HG02973 (cell line): ENCODE data around the gene SNORC.

Experiments
- ATAC-seq: cut with Tn5 transposase; IDR thresholded peaks from one replicate; pipeline ENCODE4 v1.9.1; 2021; ENCODE audit warnings: moderate library complexity; ENCODE audit not compliant: unreplicated experiment

Gene SNORC

DNA sequence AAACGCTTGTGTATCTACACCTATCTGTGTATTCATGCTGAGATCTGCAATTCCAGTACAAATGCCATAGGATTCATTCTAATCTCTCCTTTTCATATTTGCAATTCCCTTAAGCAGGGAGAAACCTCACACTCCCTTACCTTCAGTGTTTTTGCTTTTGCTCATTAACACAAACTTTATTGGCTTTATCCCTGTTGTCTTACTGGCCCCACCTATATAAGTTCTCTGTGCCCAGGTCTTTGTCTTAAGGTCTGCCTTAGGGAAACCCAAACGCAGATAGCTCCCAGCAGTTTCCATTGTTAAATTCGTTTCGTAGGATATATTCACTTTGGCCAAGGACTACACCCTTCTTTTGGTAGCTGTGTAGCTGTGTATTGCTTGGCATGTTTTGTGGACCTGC is 4.0 kb upstream of the SNORC start:
- ATAC-seq, result no peak

GRCh38 chr2:232869138-232870017 is 686 bp upstream of the SNORC start:
- ATAC-seq, result no peak

GRCh38 chr2:232870766-232871371 is 805 bp downstream of the SNORC start:
- no peak for ATAC-seq

DNA sequence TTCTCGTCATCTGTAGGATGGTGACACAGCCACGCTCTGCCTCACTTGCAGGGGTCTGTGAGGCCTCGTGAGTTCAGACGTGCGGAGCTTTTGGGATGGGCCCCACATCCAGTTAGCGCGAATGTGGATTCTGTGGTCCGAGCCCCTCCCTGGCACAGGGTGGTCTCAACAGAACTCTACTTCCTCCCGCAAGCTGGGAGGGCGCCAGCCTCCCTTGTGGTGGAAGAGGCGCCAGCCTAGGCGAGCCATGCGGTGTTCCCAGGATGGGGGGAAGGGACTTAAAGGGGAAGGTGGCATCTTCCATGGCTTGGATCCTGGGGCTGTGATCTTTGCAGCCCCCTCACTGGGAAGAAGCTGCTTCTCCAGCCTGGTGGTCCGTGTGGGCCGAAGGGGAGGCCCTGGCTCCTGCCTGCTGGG is 1.4 kb downstream of the SNORC start:
- no peak for ATAC-seq

GRCh38 chr2:232871835-232872736 is 2.0 kb downstream of the SNORC start:
- no peak for ATAC-seq

GRCh38 chr2:232872826-232873225 is 2.8 kb downstream of the SNORC start:
- no peak for ATAC-seq

DNA sequence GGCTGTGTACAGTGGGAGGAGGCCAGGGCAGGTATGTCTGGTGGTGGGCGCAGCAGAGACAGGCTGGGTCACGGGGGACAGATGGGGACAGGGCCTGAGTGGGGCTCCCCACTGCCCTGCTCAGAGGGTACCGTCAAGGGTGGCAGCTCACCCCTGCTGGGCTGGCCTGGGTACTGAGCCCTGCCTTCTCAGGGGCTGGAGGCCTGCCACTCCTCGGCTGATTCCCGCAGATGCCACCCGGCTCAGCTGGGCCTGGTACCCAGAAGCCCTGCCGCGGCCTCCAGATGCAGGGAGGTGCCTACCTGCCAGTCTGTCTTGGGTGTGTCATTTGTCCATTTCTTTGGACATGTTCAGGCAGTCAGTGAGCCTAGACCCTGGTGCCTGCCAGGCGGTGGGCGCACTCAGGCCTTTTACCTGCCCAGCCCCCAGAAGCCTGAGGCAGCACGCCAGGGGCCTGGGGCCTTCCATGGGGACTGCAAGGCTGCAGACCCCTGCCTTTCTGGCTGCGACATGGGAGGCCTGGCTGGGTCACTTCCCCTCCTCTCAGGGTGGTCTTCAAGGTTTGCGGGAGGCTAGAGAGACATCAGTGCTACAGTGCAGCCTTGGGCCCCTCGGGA is 3.3 kb downstream of the SNORC start:
- ATAC-seq, result no peak

DNA sequence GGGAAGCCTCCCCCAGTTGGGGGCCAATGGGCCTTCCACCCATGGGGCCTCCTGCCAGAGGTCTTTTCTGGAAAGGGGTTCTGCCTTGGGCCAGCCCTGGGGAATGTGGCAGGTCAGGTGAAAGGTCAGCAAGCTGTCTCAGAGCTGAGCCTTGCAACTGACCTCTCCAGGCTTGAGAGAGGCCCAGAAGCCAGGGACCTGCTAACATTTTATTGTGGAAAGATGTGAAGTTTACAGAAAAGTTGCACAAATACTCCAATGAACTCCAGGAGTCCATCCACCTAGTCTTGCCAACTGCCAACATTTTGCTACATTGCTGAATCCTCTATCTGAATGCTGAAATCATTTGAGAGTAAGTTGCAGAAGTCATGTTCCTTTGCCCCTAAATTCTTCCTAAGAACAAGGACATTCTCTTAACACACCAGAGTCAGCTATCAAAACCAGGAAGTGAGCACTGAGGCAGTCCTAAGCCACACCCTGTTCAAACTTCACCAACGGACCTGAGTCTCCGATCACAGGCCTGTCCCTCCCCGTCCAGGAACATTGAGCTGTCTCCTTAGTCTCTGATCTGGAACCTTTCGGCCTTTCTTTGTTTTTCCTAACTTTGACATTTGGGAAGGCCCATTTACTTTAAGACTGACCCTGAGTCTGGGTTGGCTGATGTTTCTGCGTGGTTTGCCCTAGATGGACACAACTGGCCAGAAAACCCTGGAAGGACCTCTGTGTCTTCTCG is 4.0 kb downstream of the SNORC start:
- no peak for ATAC-seq

DNA sequence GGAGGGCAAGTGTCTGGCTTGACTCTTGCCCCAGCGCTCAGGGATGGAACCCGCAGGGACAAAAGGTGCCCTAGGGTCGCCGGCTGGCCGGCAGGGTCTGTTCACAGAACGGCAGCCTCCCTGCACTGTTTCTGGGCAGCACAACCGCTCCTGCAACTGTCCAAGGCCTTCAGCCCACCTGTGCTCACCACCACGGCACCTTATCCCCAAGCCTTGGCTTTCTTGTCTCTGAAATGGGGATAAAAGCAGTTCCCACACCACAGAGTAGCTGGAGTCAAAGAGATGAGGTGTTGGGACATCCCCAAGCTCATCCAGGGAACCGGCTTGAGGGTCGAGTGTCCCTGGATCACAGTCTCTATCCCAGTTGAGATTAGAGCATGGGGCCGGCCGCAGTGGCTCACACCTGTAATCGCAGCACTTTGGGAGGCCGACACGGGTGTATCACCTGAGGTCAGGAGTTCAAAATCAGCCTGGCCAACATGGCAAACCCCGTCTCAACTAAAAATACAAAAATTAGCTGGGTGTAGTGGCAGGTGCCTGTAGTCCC is 4.7 kb downstream of the SNORC start:
- ATAC-seq, result no peak

- no peak for ATAC-seq
These were observed 5.4 kb downstream of the SNORC start for GRCh38 chr2:232875256-232876121.

- ATAC-seq, result no peak
These were observed 6.3 kb downstream of the SNORC start for GRCh38 chr2:232876161-232876977.

DNA sequence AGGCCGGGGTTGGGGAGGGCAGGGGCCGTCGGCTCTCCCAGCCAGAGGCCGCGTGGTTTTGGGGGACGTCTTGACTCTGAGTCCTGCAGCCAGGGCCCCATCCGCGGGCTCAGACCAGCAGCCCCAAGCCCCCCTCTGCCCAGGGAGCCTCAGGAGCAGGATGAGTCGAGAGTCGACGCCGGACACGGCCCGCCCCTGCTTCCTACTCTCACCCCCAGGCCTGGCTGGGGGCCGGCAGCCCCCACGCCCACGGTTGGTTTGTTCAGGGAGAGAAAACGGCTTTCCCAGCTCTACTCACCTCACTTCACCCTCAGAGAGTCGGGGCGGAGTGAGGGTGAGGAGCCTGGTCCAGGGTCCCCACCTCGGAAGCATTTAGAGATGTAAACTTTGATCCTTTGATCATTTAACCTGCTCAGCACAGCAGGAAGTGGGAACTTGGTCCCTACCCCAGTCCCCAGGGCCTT is 6.9 kb downstream of the SNORC start:
- no peak for ATAC-seq

DNA sequence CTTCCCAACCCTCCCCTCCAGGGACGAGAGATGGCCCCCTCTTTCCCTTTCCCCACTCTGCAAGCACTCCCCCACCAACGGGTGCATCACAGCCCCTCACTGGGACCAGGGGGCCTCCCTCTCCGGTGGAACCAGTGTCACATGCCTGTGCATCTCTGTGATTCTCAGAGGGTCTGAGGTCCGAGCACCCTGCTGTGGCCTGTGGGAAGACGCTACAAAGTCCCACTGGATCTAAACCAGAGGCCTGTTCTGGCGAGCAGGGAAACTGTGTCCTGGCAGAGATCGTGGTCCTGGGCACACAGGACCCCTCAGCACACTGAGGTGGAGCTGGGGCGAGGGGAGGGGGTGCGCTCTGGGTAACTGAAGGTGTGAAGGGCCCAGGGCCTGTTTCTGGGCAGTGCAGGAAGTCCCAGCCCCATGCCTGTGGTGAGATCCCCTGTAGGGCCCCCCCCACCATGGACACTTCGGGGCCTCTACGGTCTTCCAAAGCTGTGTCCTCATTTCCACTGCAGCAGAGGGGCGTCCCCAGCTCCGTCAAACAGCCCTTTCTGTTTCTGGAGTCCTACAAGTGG is 8.0 kb downstream of the SNORC start:
- no peak for ATAC-seq

- ATAC-seq, result no peak
These were observed 9.0 kb downstream of the SNORC start for GRCh38 chr2:232878855-232879617.

GRCh38 chr2:232879618-232880494 is 9.8 kb downstream of the SNORC start:
- ATAC-seq, result no peak

GRCh38 chr2:232880764-232881351 is 10.8 kb downstream of the SNORC start:
- ATAC-seq, result no peak
